Natural killer cell (primary cell): Measurements from ENCODE around the gene SNTB2. TPM values are rescaled to one million over a fixed set of nuclear protein-coding genes. Genes with fewer than 3 reads are reported as not detected.

Experiments used
- ATAC-seq, 3 donors: fragments of 150-1000 bp in 2 of 3; fragments of 200-7000 bp in 1 of 3; cut with Tn5 transposase; 1 replicate in 1 of 3; 2 replicates in 2 of 3; pipeline ENCODE4 v1.10.0; 2021; ENCODE audit warnings: mild to moderate bottlenecking in 2 of 3, moderate library complexity in 2 of 3
- DNase-seq, 2 donors: peaks; one replicate each; pipeline versions ENCODE4 v3.0.0 to v3.0.0-alpha.2; 2013 to 2021; ENCODE audit warnings: mixed read lengths in 1 of 2
- H3K27ac ChIP-seq: one replicate; pipeline ENCODE4 v1.5.1; 2013; ENCODE audit warnings: mild to moderate bottlenecking, low read length
- H3K27me3 ChIP-seq: one replicate; pipeline ENCODE4 v1.6.1; 2013; ENCODE audit warnings: low read length; ENCODE audit not compliant: control insufficient read depth, insufficient read depth
- H3K36me3 ChIP-seq: one replicate; pipeline ENCODE4 v1.6.1; 2013; ENCODE audit warnings: low read length; ENCODE audit not compliant: control insufficient read depth, insufficient read depth
- H3K4me1 ChIP-seq: one replicate; pipeline ENCODE4 v1.6.1; 2013; ENCODE audit warnings: low read length; ENCODE audit not compliant: control insufficient read depth, insufficient read depth
- H3K4me3 ChIP-seq: one replicate; pipeline ENCODE4 v1.5.1; 2013; ENCODE audit warnings: low read length
- H3K9me3 ChIP-seq: one replicate; pipeline ENCODE4 v1.6.1; 2013; ENCODE audit warnings: low read length; ENCODE audit not compliant: control insufficient read depth, insufficient read depth
- H3K27ac Mint-ChIP-seq, 2 donors: one replicate each; pipeline ENCODE4 v1.8.0; 2022; ENCODE audit warnings: mild to moderate bottlenecking in 2 of 2, mixed read lengths in 2 of 2, moderate library complexity in 1 of 2
- H3K27me3 Mint-ChIP-seq, 2 donors: one replicate each; pipeline ENCODE4 v1.8.0; 2022; ENCODE audit warnings: low read depth in 2 of 2, mixed read lengths in 2 of 2
- H3K36me3 Mint-ChIP-seq: one replicate; pipeline ENCODE4 v1.8.0; 2022; ENCODE audit warnings: mixed read lengths
- H3K4me1 Mint-ChIP-seq, 2 donors: one replicate each; pipeline ENCODE4 v1.8.0; 2022; ENCODE audit warnings: mixed read lengths in 2 of 2
- H3K4me3 Mint-ChIP-seq: one replicate; pipeline ENCODE4 v1.8.0; 2022; ENCODE audit warnings: mild to moderate bottlenecking, moderate library complexity, mixed read lengths
- H3K9me3 Mint-ChIP-seq, 2 donors: one replicate each; pipeline ENCODE4 v1.8.0; 2022; ENCODE audit warnings: mixed read lengths in 2 of 2
- CTCF ChIP-seq: fragments of 200-600 bp; IDR thresholded peaks from one replicate; pipeline ENCODE4 v1.8.0; 2022; ENCODE audit warnings: antibody characterized with exemption
- WGBS: methylation state at CpG from one replicate; pipeline ENCODE4 v1.1.7; 2013; ENCODE audit warnings: missing lambda C conversion rate; ENCODE audit not compliant: insufficient coverage; 5-methylcytosine and 5-hydroxymethylcytosine counted together
- intact Hi-C: fragments of 100-400 bp; cut with micrococcal nuclease; formaldehyde crosslinking; loops from one replicate; pipeline ENCODE4 v1.14.2; 2022
- total RNA-seq, 4 donors: library from RNA; stranded (reverse); fragments of 120-200 nt in 1 of 4; gene quantifications; one replicate each; pipeline versions ENCODE4 v1.2.3 to v1.2.4, GENCODE V29; 2013 to 2022

Gene SNTB2
- total RNA-seq, 3 donors from 2014 or later (not counting 1 experiment from before 2014, with no cell fraction given): 43.8 to 55.2 (median 49.9) TPM

GRCh38 chr16:69179328-69180010 lies 7.5 kb upstream of the SNTB2 start:
- 32% methylated on average over 6 of the region's 6 CpGs for WGBS
- no peak overlapping the region for H3K27ac Mint-ChIP-seq
- intact Hi-C loops: no loop called here

GRCh38 chr16:69180011-69180338 lies 7.0 kb upstream of the SNTB2 start:
- H3K4me3 ChIP-seq: no peak overlapping the region
- no peak overlapping the region for H3K27ac Mint-ChIP-seq
- intact Hi-C loops: no loop called here
- no peaks in the 10 kb centered on the region for H3K9me3 ChIP-seq
- H3K36me3 ChIP-seq: no peaks in the 10 kb centered on the region
- peaks cover 15 to 17% of the 10 kb centered on the region in 2 donors for H3K4me1 Mint-ChIP-seq
- DNase-seq (no peak), ATAC-seq (no peak)
- no peaks in the 10 kb centered on the region for H3K27me3 Mint-ChIP-seq
- TF ChIP-seq CTCF: no peak
- H3K4me3 Mint-ChIP-seq: no peak overlapping the region
- H3K27ac ChIP-seq: no peak overlapping the region
- H3K27me3 ChIP-seq: no peaks in the 10 kb centered on the region
- H3K36me3 Mint-ChIP-seq: no peaks in the 10 kb centered on the region
- H3K9me3 Mint-ChIP-seq: no peaks in the 10 kb centered on the region
- H3K4me1 ChIP-seq: peaks cover 13% of the 10 kb centered on the region

More at GRCh38 chr16:69179328-69180010, 7.5 kb upstream of the SNTB2 start:
- Histone ChIP-seq H3K36me3 (no peaks in the 10 kb centered on the region), H3K27me3 (no peaks in the 10 kb centered on the region), H3K4me3 (no peak overlapping the region), H3K9me3 (no peaks in the 10 kb centered on the region), H3K4me1 (peaks cover 8% of the 10 kb centered on the region), H3K27ac (no peak overlapping the region)
- no peak for ATAC-seq
- no peak for TF ChIP-seq CTCF
- no peaks in the 10 kb centered on the region for H3K36me3 Mint-ChIP-seq
- H3K4me3 Mint-ChIP-seq: no peak overlapping the region
- no peak for DNase-seq
- H3K4me1 Mint-ChIP-seq: peaks cover 9 to 13% of the 10 kb centered on the region in 2 donors
- no peaks in the 10 kb centered on the region for H3K9me3 Mint-ChIP-seq
- no peaks in the 10 kb centered on the region for H3K27me3 Mint-ChIP-seq

- H3K9me3 Mint-ChIP-seq: no peaks in the 10 kb centered on the region
- TF ChIP-seq CTCF: no peak
- H3K27ac Mint-ChIP-seq: no peak overlapping the region
- H3K36me3 Mint-ChIP-seq: no peaks in the 10 kb centered on the region
- no peak overlapping the region for H3K27ac ChIP-seq
- peaks cover 35% of the 10 kb centered on the region for H3K4me1 ChIP-seq
- H3K4me1 Mint-ChIP-seq: peaks cover 25 to 32% of the 10 kb centered on the region in 2 donors
- no peak overlapping the region for H3K4me3 Mint-ChIP-seq
- no peaks in the 10 kb centered on the region for H3K27me3 ChIP-seq
- no peaks in the 10 kb centered on the region for H3K9me3 ChIP-seq
- no peak overlapping the region for H3K4me3 ChIP-seq
- no peak for ATAC-seq
- H3K27me3 Mint-ChIP-seq: no peaks in the 10 kb centered on the region
- intact Hi-C loops: no loop called here
- DNase-seq: no peak
- 83% methylated on average over 10 of the region's 10 CpGs for WGBS
- no peaks in the 10 kb centered on the region for H3K36me3 ChIP-seq
Measured at GRCh38 chr16:69182730-69183416, 4.1 kb upstream of the SNTB2 start.
